ENCODE results near the gene SNTA1. TPM values are rescaled to one million over a fixed set of nuclear protein-coding genes. Genes with fewer than 3 reads are reported as not detected.
A peak's percentile ranks its signal among the peaks of the same experiment; 100 is the strongest.

The SNTA1 gene
- total and polyA plus RNA-seq, 9 of the 15 experiments (the other 6 are each of a cell fraction or from before 2014, with no cell fraction given): 1.2 to 40.8 (median 20.3) TPM

DNA sequence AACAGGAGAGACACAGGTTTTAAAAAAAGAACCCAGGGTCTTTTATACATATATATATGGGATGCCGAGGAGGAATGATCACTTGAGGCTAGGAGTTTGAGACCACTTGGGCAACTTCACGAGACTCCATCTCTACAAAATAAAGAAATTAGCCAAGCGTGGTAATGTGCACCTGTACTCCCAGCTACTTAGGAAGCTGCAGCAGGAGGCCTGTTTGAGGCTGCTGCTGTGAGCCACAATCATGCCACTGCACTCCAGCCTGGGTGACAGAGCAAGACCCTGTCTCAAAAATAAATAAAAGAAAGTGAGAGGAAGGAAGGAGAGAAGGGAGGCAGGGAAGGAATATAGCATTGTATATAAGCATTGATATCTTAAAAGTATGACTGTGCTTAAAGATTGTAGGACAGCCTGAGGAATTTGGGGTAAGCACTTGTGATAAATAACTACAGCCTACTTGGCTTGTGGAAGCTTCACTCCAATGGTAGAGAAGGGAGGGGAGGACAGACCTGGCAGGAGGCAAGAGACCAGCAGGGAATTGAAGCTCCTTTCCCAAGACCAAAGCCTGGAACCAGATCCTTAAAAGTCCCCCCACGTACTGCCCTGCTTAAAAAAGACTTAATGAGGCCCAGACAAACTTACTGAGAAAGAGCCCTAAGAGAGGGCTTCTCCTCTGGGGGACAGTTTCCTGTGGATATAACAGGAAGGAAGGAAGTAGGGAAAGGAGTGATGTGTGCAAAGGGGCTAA, 2.5 kb upstream of the SNTA1 start:
- H3K4me3 ChIP-seq: no peak overlapping the region
- DNase-seq (ENCODE audit: extremely low read depth in 1 of 4, low spot score in 3 of 4) (no peak), ATAC-seq (no peak), FAIRE-seq (no peak)
- H3K4me1 ChIP-seq (replicated peaks in 1 of 2; ENCODE audit: control insufficient read depth in 2 of 2, insufficient read depth in 2 of 2, low read length in 2 of 2): peaks cover 31 to 39% of the 10 kb centered on the region in 2 experiments; a peak in 4 of 5 replicates
- no peaks in the 10 kb centered on the region for H3K36me3 ChIP-seq (ENCODE audit: control insufficient read depth, insufficient read depth, low read length)
- no TSS peak for BruUV-seq (replicated peaks)
- H3K27ac ChIP-seq (ENCODE audit: extremely low read depth, low read depth, low read length): no peak overlapping the region
- intact Hi-C loops (cut with micrococcal nuclease) (loop anchor here (2.0 kb wide), 1 partner anchor 29 kb away; no protein-coding TSS in a partner anchor), in situ Hi-C loops (cut with MboI) (no loop called here)
- no peak overlapping the region for H3K4me2 ChIP-seq (ENCODE audit: insufficient read depth, low read length)
- WGBS (ENCODE audit: insufficient coverage, low coverage, missing lambda C conversion rate): 46% methylated on average over 4 of the region's 4 CpGs
- H2AFZ ChIP-seq (ENCODE audit: low read depth, low read length): peak overlapping the region; percentile 17; the same call in 1 of the 2 replicates
- no peaks in the 10 kb centered on the region for H3K9me1 ChIP-seq (ENCODE audit: control insufficient read depth, insufficient read depth, low read length)
- H3K27me3 ChIP-seq (ENCODE audit: control insufficient read depth in 2 of 2, insufficient read depth in 2 of 2, low read length in 2 of 2): no peaks in the 10 kb centered on the region
- CTCF ChIA-PET (ENCODE audit: low intra/inter-chr PET ratio): no interaction called here
- H4K20me1 ChIP-seq (replicated peaks; ENCODE audit: control insufficient read depth, insufficient read depth, low read length): no peaks in the 10 kb centered on the region
- TF ChIP-seq RBBP5 (IDR thresholded peaks at IDR 0.05; ENCODE audit: borderline replicate concordance, insufficient read depth, low read length, poor library complexity, severe bottlenecking) (no peak), ZNF551 (CRISPR knock-in tag; IDR thresholded peaks at IDR 0.05) (no peak), ZBTB17 (CRISPR knock-in tag; IDR thresholded peaks at IDR 0.05) (no peak), ATF1 (CRISPR knock-in tag; IDR thresholded peaks at IDR 0.05) (no peak), ATF1 (tag; IDR thresholded peaks at IDR 0.05) (no peak), NFE2L1 (tag; IDR thresholded peaks at IDR 0.05; ENCODE audit: borderline replicate concordance, low read depth) (no peak), HNRNPK (IDR thresholded peaks at IDR 0.05; ENCODE audit: low read depth, low read length, poor library complexity, severe bottlenecking) (no peak), SIRT6 (IDR thresholded peaks at IDR 0.05; ENCODE audit: low read depth, low read length) (no peak), FOXK2 (conservative IDR thresholded peaks at IDR 0.05 in 1 of 2, IDR thresholded peaks at IDR 0.05 in 1 of 2; ENCODE audit: low read depth in 2 of 2) (no peak), ATF2 (CRISPR knock-in tag; IDR thresholded peaks at IDR 0.05) (no peak), GABPA (tag; conservative IDR thresholded peaks at IDR 0.05; ENCODE audit: low read depth) (no peak), DPF2 (IDR thresholded peaks at IDR 0.05) (no peak), LEF1 (IDR thresholded peaks at IDR 0.05) (no peak), ZNF76 (CRISPR knock-in tag; IDR thresholded peaks at IDR 0.05; ENCODE audit: borderline replicate concordance) (no peak), POLR2A (conservative IDR thresholded peaks at IDR 0.05) (no peak), ZFX (CRISPR knock-in tag; IDR thresholded peaks at IDR 0.05) (no peak), COPS2 (conservative IDR thresholded peaks at IDR 0.05) (no peak), ZNF12 (CRISPR knock-in tag; IDR thresholded peaks at IDR 0.05) (no peak), ZNF77 (CRISPR knock-in tag; IDR thresholded peaks at IDR 0.05) (no peak), PHF21A (IDR thresholded peaks at IDR 0.05; ENCODE audit: borderline replicate concordance, low read depth) (no peak)
- TF ChIP-seq, protein P1, sequence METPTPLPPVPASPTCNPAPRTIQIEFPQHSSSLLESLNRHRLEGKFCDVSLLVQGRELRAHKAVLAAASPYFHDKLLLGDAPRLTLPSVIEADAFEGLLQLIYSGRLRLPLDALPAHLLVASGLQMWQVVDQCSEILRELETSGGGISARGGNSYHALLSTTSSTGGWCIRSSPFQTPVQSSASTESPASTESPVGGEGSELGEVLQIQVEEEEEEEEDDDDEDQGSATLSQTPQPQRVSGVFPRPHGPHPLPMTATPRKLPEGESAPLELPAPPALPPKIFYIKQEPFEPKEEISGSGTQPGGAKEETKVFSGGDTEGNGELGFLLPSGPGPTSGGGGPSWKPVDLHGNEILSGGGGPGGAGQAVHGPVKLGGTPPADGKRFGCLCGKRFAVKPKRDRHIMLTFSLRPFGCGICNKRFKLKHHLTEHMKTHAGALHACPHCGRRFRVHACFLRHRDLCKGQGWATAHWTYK (CRISPR knock-in tag; IDR thresholded peaks at IDR 0.05): no peak
- H3K9ac ChIP-seq (ENCODE audit: insufficient read depth in 1 of 2, low read depth in 2 of 2, low read length in 2 of 2): no peak overlapping the region
- no peaks in the 10 kb centered on the region for H3K9me3 ChIP-seq (replicated peaks; ENCODE audit: control insufficient read depth, insufficient read depth, low read depth, low read length)
- peaks cover 17% of the 10 kb centered on the region; the same call in 2 of the 3 replicates for H3K79me2 ChIP-seq (ENCODE audit: control insufficient read depth, insufficient read depth, low read length)
- POLR2A ChIA-PET: interaction anchor here (1.0 kb wide), 3 partner anchors 26 to 220 kb away, joined by 4 read pairs; no protein-coding TSS in a partner anchor
